Ishikawa (cell line): ENCODE data around the gene FGF18.
"Not testable (repeated sequence)": the region's sequence is repeated elsewhere in the genome, so short reads cannot be mapped to it uniquely, and the experiment has no call there.

ENCODE experiments used
- CEBPB ChIP-seq: IDR thresholded peaks from 2 replicates; pipeline ENCODE4 v1.6.1; 2012
- CREB1 ChIP-seq: IDR thresholded peaks from 2 replicates; pipeline ENCODE4 v1.6.1; 2012; ENCODE audit warnings: low read depth
- EP300 ChIP-seq: IDR thresholded peaks from 2 replicates; pipeline ENCODE4 v1.6.1; 2012; ENCODE audit warnings: borderline replicate concordance
- NFIC ChIP-seq: IDR thresholded peaks from 2 replicates; pipeline ENCODE4 v1.6.1; 2012
- TAF1 ChIP-seq: IDR thresholded peaks from 2 replicates; pipeline ENCODE4 v1.6.1; 2012; ENCODE audit warnings: low read depth, mild to moderate bottlenecking
- TEAD4 ChIP-seq: IDR thresholded peaks from 2 replicates; pipeline ENCODE4 v1.6.1; 2012
- YY1 ChIP-seq: IDR thresholded peaks from 2 replicates; pipeline ENCODE4 v1.6.1; 2012; ENCODE audit warnings: low read depth
- ZBTB7A ChIP-seq: IDR thresholded peaks from 2 replicates; pipeline ENCODE4 v1.6.1; 2012; ENCODE audit warnings: low read depth
- TF ChIP-seq, protein P1 (sequence below): IDR thresholded peaks from 2 replicates; pipeline ENCODE4 v1.6.1; 2012

DNA sequence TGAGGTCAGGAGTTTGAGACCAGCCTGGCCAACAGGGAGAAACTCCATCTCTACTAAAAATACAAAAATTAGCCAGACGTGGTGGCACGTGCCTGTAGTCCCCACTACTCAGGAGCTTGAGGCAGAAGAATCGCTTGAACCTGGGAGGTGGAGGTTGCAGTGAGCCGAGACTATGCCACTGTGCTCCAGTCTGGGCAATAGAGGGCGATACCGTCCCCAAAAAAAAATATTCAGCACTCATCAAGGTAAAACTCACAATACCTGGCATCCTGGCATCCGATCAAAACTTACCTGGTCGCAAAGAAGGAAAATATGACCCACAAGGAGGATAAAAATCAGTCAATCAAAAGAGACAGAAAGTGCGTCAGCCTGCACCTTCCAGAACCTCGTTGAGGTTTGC, 48.6 kb upstream of the FGF18 start:
- TF ChIP-seq EP300, CEBPB, ZBTB7A, YY1, CREB1, NFIC, TEAD4, TAF1: not testable (repeated sequence)
- TF ChIP-seq, protein P1, sequence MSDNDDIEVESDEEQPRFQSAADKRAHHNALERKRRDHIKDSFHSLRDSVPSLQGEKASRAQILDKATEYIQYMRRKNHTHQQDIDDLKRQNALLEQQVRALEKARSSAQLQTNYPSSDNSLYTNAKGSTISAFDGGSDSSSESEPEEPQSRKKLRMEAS = not testable (repeated sequence)
